ENCODE results near the gene LYPD5.

LYPD5 gene

GRCh38 chr19:43765109-43765876 is 37.0 kb downstream of the LYPD5 start:
- TF ChIP-seq RAD21 (IDR thresholded peaks at IDR 0.05; ENCODE audit: low read depth) (no peak), TCF12 (IDR thresholded peaks at IDR 0.05; ENCODE audit: low read depth) (no peak), YY1 (IDR thresholded peaks at IDR 0.05; ENCODE audit: low read depth) (no peak), TEAD4 (IDR thresholded peaks at IDR 0.05) (no peak), ZBTB7A (IDR thresholded peaks at IDR 0.05; ENCODE audit: low read depth) (no peak), EGR1 (IDR thresholded peaks at IDR 0.05) (no peak), CREB1 (IDR thresholded peaks at IDR 0.05; ENCODE audit: low read depth) (no peak)
- TF ChIP-seq, protein P1, sequence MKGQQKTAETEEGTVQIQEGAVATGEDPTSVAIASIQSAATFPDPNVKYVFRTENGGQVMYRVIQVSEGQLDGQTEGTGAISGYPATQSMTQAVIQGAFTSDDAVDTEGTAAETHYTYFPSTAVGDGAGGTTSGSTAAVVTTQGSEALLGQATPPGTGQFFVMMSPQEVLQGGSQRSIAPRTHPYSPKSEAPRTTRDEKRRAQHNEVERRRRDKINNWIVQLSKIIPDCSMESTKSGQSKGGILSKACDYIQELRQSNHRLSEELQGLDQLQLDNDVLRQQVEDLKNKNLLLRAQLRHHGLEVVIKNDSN (IDR thresholded peaks at IDR 0.05), result no peak
- TF ChIP-seq, protein P2, sequence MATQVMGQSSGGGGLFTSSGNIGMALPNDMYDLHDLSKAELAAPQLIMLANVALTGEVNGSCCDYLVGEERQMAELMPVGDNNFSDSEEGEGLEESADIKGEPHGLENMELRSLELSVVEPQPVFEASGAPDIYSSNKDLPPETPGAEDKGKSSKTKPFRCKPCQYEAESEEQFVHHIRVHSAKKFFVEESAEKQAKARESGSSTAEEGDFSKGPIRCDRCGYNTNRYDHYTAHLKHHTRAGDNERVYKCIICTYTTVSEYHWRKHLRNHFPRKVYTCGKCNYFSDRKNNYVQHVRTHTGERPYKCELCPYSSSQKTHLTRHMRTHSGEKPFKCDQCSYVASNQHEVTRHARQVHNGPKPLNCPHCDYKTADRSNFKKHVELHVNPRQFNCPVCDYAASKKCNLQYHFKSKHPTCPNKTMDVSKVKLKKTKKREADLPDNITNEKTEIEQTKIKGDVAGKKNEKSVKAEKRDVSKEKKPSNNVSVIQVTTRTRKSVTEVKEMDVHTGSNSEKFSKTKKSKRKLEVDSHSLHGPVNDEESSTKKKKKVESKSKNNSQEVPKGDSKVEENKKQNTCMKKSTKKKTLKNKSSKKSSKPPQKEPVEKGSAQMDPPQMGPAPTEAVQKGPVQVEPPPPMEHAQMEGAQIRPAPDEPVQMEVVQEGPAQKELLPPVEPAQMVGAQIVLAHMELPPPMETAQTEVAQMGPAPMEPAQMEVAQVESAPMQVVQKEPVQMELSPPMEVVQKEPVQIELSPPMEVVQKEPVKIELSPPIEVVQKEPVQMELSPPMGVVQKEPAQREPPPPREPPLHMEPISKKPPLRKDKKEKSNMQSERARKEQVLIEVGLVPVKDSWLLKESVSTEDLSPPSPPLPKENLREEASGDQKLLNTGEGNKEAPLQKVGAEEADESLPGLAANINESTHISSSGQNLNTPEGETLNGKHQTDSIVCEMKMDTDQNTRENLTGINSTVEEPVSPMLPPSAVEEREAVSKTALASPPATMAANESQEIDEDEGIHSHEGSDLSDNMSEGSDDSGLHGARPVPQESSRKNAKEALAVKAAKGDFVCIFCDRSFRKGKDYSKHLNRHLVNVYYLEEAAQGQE (IDR thresholded peaks at IDR 0.05; ENCODE audit: low read depth), result no peak

DNA sequence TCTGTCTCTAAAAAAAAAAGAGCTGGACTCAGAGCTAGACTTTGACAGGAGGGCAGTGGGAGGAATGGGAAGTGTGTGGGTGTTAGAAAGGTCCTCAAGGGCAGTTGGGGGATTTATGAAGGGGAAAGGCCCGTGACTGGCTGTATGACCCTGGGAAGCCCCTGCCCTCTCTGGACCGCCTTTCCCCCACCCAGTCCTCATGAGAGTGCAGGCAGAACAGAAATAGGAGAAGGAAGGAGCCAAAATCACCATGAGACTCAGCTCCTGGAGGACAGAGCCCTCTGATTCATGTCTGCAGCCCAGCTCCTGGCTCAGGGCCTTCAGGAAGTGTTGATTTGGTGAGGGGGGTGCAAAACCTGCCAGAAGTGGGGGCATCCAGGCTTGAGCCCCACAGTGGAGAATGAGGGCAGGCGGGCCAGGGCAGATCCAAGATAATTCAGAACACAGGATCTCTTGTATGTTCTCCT is 38.7 kb downstream of the LYPD5 start:
- TF ChIP-seq, protein P2 (IDR thresholded peaks at IDR 0.05; ENCODE audit: low read depth), result no peak
- TF ChIP-seq EGR1 (IDR thresholded peaks at IDR 0.05) (no peak), CREB1 (IDR thresholded peaks at IDR 0.05; ENCODE audit: low read depth) (no peak), FOXM1 (IDR thresholded peaks at IDR 0.05; ENCODE audit: borderline replicate concordance, low read depth) (no peak)

DNA sequence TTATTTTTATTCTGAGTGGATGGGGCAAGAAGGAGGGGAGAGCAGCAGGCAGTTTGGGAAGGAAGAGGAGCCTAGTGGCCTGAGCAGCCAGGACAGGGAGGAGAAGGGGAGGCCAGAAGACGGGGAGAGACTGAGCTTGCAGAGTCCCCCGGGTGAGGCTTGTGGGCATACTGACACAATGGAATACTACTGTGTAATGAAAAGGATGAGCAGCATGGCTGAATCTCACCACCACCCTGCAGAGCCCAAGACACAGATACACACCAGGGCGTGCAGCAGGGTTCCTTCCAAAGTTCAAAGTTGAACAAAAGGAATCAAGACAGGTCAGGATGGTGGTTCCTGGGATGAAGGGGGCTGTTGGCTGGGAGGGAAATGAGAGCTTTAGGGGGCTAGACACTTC is 39.4 kb downstream of the LYPD5 start:
- no peak for TF ChIP-seq TAF1 (IDR thresholded peaks at IDR 0.05; ENCODE audit: low read depth)
- TF ChIP-seq MAX (IDR thresholded peaks at IDR 0.05), result no peak
- no peak for TF ChIP-seq RAD21 (IDR thresholded peaks at IDR 0.05; ENCODE audit: low read depth)
- no peak for TF ChIP-seq EGR1 (IDR thresholded peaks at IDR 0.05)

- TF ChIP-seq ZBTB7A (IDR thresholded peaks at IDR 0.05; ENCODE audit: low read depth), result no peak
- TF ChIP-seq NFIC (IDR thresholded peaks at IDR 0.05), result no peak
- no peak for TF ChIP-seq YY1 (IDR thresholded peaks at IDR 0.05; ENCODE audit: low read depth)
- TF ChIP-seq TAF1 (IDR thresholded peaks at IDR 0.05; ENCODE audit: low read depth), result no peak
- TF ChIP-seq MAX (IDR thresholded peaks at IDR 0.05), result no peak
- no peak for TF ChIP-seq TEAD4 (IDR thresholded peaks at IDR 0.05)
- TF ChIP-seq, protein P1 (IDR thresholded peaks at IDR 0.05), result no peak
- TF ChIP-seq CEBPB (IDR thresholded peaks at IDR 0.05), result no peak
- TF ChIP-seq EGR1 (IDR thresholded peaks at IDR 0.05), result no peak
- no peak for TF ChIP-seq EP300 (IDR thresholded peaks at IDR 0.05; ENCODE audit: borderline replicate concordance)
- TF ChIP-seq, protein P2 (IDR thresholded peaks at IDR 0.05; ENCODE audit: low read depth), result no peak
- TF ChIP-seq TCF12 (IDR thresholded peaks at IDR 0.05; ENCODE audit: low read depth), result no peak
Measured at GRCh38 chr19:43760941-43761340, 41.3 kb downstream of the LYPD5 start.

DNA sequence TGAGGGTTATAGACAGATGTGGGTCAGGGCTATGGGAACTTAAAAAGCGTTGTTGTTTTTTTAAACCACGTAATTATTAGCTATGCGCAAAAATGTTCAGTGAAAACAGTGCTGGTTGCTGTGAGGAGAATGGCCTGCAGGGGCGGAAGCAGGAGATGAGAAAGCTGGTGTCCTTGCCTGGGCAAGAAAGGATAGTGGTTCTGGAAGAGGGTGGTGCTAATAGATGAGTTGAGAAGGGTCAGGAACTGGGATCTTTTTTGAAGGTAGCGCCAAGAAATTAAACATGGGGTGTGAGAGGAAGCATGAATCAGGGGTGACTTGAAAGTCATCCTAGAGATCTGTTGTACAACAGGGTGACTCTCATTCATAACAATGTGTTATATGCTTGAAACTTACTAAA is 42.7 kb downstream of the LYPD5 start:
- TF ChIP-seq TCF12 (IDR thresholded peaks at IDR 0.05; ENCODE audit: low read depth), result no peak
- no peak for TF ChIP-seq CREB1 (IDR thresholded peaks at IDR 0.05; ENCODE audit: low read depth)
- TF ChIP-seq TAF1 (IDR thresholded peaks at IDR 0.05; ENCODE audit: low read depth), result no peak
- TF ChIP-seq, protein P2 (IDR thresholded peaks at IDR 0.05; ENCODE audit: low read depth), result no peak
- TF ChIP-seq, protein P1 (IDR thresholded peaks at IDR 0.05), result no peak
- no peak for TF ChIP-seq FOXM1 (IDR thresholded peaks at IDR 0.05; ENCODE audit: borderline replicate concordance, low read depth)
- TF ChIP-seq ZBTB7A (IDR thresholded peaks at IDR 0.05; ENCODE audit: low read depth), result no peak
- TF ChIP-seq RAD21 (IDR thresholded peaks at IDR 0.05; ENCODE audit: low read depth), result no peak
- no peak for TF ChIP-seq TEAD4 (IDR thresholded peaks at IDR 0.05)
- TF ChIP-seq EGR1 (IDR thresholded peaks at IDR 0.05), result no peak
- no peak for TF ChIP-seq YY1 (IDR thresholded peaks at IDR 0.05; ENCODE audit: low read depth)
- TF ChIP-seq CEBPB (IDR thresholded peaks at IDR 0.05), result no peak
- no peak for TF ChIP-seq NFIC (IDR thresholded peaks at IDR 0.05)
- no peak for TF ChIP-seq MAX (IDR thresholded peaks at IDR 0.05)
- no peak for TF ChIP-seq EP300 (IDR thresholded peaks at IDR 0.05; ENCODE audit: borderline replicate concordance)
